GM23248 (cell line): ENCODE data around the gene CYP2C9. TPM values are rescaled to one million over a fixed set of nuclear protein-coding genes. Genes with fewer than 3 reads are reported as not detected.
"Not testable (repeated sequence)": the region's sequence is repeated elsewhere in the genome, so short reads cannot be mapped to it uniquely, and the experiment has no call there.

Source experiments
- DNase-seq: peaks from one replicate; pipeline ENCODE4 v3.0.0-alpha.2; 2015
- H2AFZ ChIP-seq: fragments of 200-600 bp; sonication (generic); 2 replicates; pipeline ENCODE4 v1.6.1; 2016; ENCODE audit warnings: antibody characterized with exemption
- H3F3A ChIP-seq: fragments of 200-600 bp; sonication (generic); 2 replicates; pipeline ENCODE4 v1.6.1; 2016; ENCODE audit warnings: mild to moderate bottlenecking, antibody characterized with exemption, mixed run types; ENCODE audit not compliant: insufficient read depth
- H3K27ac ChIP-seq: fragments of 200-600 bp; sonication (generic); 2 replicates; pipeline ENCODE4 v1.5.1; 2016; ENCODE audit warnings: mild to moderate bottlenecking
- H3K27me3 ChIP-seq: fragments of 200-600 bp; sonication (generic); replicated peaks from 2 replicates; pipeline ENCODE4 v1.6.1; 2016; ENCODE audit warnings: mild to moderate bottlenecking; ENCODE audit not compliant: insufficient read depth
- H3K36me3 ChIP-seq: fragments of 200-600 bp; sonication (generic); 2 replicates; pipeline ENCODE4 v1.6.1; 2016; ENCODE audit warnings: low read depth, mild to moderate bottlenecking
- H3K4me1 ChIP-seq: fragments of 200-600 bp; sonication (generic); 2 replicates; pipeline ENCODE4 v1.6.1; 2016; ENCODE audit warnings: mild to moderate bottlenecking; ENCODE audit not compliant: insufficient read depth
- H3K4me2 ChIP-seq: fragments of 200-600 bp; sonication (generic); one replicate; pipeline ENCODE4 v1.6.1; 2016; ENCODE audit warnings: mild to moderate bottlenecking; ENCODE audit not compliant: unreplicated experiment
- H3K4me3 ChIP-seq: fragments of 200-600 bp; sonication (generic); 2 replicates; pipeline ENCODE4 v1.5.1; 2016; ENCODE audit warnings: mild to moderate bottlenecking
- H3K79me2 ChIP-seq: fragments of 200-600 bp; sonication (generic); 2 replicates; pipeline ENCODE4 v1.6.1; 2016; ENCODE audit warnings: mild to moderate bottlenecking; ENCODE audit not compliant: insufficient read depth
- H3K9ac ChIP-seq: fragments of 200-600 bp; sonication (generic); 2 replicates; pipeline ENCODE4 v1.6.1; 2016; ENCODE audit warnings: mild to moderate bottlenecking
- H3K9me2 ChIP-seq: fragments of 200-600 bp; sonication (generic); 2 replicates; pipeline ENCODE4 v1.6.1; 2016; ENCODE audit warnings: mixed run types, mild to moderate bottlenecking, moderate library complexity; ENCODE audit not compliant: insufficient read depth
- H3K9me3 ChIP-seq: fragments of 200-600 bp; sonication (generic); one replicate; pipeline ENCODE4 v1.6.1; 2017; ENCODE audit warnings: low read depth
- H4K20me1 ChIP-seq: fragments of 200-600 bp; sonication (generic); 2 replicates; pipeline ENCODE4 v1.6.0; 2016; ENCODE audit not compliant: insufficient read depth
- EZH2 ChIP-seq: fragments of 200-600 bp; sonication (generic); IDR thresholded peaks from 2 replicates; pipeline ENCODE4 v1.6.1; 2018; ENCODE audit warnings: antibody characterized with exemption, mild to moderate bottlenecking; ENCODE audit not compliant: insufficient read depth, poor library complexity, severe bottlenecking
- EZH2phosphoT487 ChIP-seq: fragments of 200-600 bp; sonication (generic); IDR thresholded peaks from 2 replicates; pipeline ENCODE4 v1.6.1; 2018; ENCODE audit warnings: antibody characterized with exemption, moderate library complexity, mild to moderate bottlenecking, low read depth; ENCODE audit not compliant: insufficient read depth
- WGBS, 2 experiments: methylation state at CpG; one replicate each; pipeline ENCODE4 v1.1.6; 2015 to 2017; ENCODE audit warnings: low lambda C conversion rate in 2 of 2, low coverage in 1 of 2; ENCODE audit errors: missing lambda C conversion rate in 2 of 2; 5-methylcytosine and 5-hydroxymethylcytosine counted together
- in situ Hi-C: fragments of 300-500 bp; cut with MboI; formaldehyde crosslinking; loops from 2 replicates; pipeline ENCODE4 v1.15.0; 2020
- polyA plus RNA-seq: library from polyadenylated mRNA; unstranded; fragments of >200 nt; fragmentation: Nextera tagmentation; extraction: Ambion mirVana; gene quantifications from 2 replicates; pipeline ENCODE4 v1.2.1, GENCODE V29; 2016
- total RNA-seq: library from RNA; depleted of rRNA; stranded (reverse); fragments of >200 nt; shearing (Covaris generic); gene quantifications from 2 replicates; pipeline ENCODE4 v1.2.3, GENCODE V29; 2014

Gene CYP2C9
- total and polyA plus RNA-seq, 2 experiments from 2014 or later = not detected

- Histone ChIP-seq H3K36me3 (no peaks in the 10 kb centered on the region), H2AFZ (no peak overlapping the region), H3K27ac (no peak overlapping the region), H3F3A (no peaks in the 10 kb centered on the region), H3K9ac (no peak overlapping the region), H3K4me2 (no peak overlapping the region), H3K9me3 (no peaks in the 10 kb centered on the region), H4K20me1 (no peaks in the 10 kb centered on the region), H3K4me1 (no peaks in the 10 kb centered on the region), H3K4me3 (no peak overlapping the region), H3K79me2 (no peaks in the 10 kb centered on the region), H3K27me3 (no peaks in the 10 kb centered on the region), H3K9me2 (no peaks in the 10 kb centered on the region)
- TF ChIP-seq EZH2 (no peak), EZH2phosphoT487 (no peak)
- DNase-seq = peak; percentile 0
- in situ Hi-C loops = no loop called here
- WGBS, 2 experiments = 0 to 4% methylated on average over 1 of the region's 1 CpG
Observed at GRCh38 chr10:94902570-94902969, 35.9 kb upstream of the CYP2C9 start.

GRCh38 chr10:94904506-94905148 is 33.8 kb upstream of the CYP2C9 start:
- H3F3A ChIP-seq, H3K4me3 ChIP-seq, H3K79me2 ChIP-seq, H3K4me2 ChIP-seq, H3K9me2 ChIP-seq, H3K4me1 ChIP-seq, DNase-seq, H3K27me3 ChIP-seq, H3K27ac ChIP-seq, H2AFZ ChIP-seq, H3K9me3 ChIP-seq, H4K20me1 ChIP-seq, in situ Hi-C loops, H3K36me3 ChIP-seq, H3K9ac ChIP-seq: not testable (repeated sequence)
- WGBS, 2 experiments = 50 to 52% methylated on average over 1 of the region's 1 CpG

GRCh38 chr10:94916423-94916822 is 22.0 kb upstream of the CYP2C9 start:
- Histone ChIP-seq H3K27me3 (no peaks in the 10 kb centered on the region; the same call in 1 of the 2 replicates), H3K9ac (no peak overlapping the region), H2AFZ (no peak overlapping the region), H3K9me2 (no peaks in the 10 kb centered on the region), H3K79me2 (no peaks in the 10 kb centered on the region), H3K27ac (no peak overlapping the region), H3K4me3 (no peak overlapping the region), H3K9me3 (peaks cover 3% of the 10 kb centered on the region), H3K36me3 (no peaks in the 10 kb centered on the region), H3K4me2 (no peak overlapping the region), H4K20me1 (no peaks in the 10 kb centered on the region), H3K4me1 (no peaks in the 10 kb centered on the region), H3F3A (no peaks in the 10 kb centered on the region)
- in situ Hi-C loops = no loop called here
- DNase-seq = no peak
- TF ChIP-seq EZH2phosphoT487 (no peak), EZH2 (no peak)

GRCh38 chr10:94936721-94937120 is 1.7 kb upstream of the CYP2C9 start:
- H3K36me3 ChIP-seq = no peaks in the 10 kb centered on the region
- H3K27ac ChIP-seq = no peak overlapping the region
- no peak overlapping the region for H3K4me2 ChIP-seq
- 7 to 9% methylated on average over 2 of the region's 2 CpGs for WGBS, 2 experiments
- no peak for TF ChIP-seq EZH2phosphoT487
- no peaks in the 10 kb centered on the region for H3F3A ChIP-seq
- H3K27me3 ChIP-seq = no peaks in the 10 kb centered on the region
- no peaks in the 10 kb centered on the region for H4K20me1 ChIP-seq
- H2AFZ ChIP-seq = no peak overlapping the region
- H3K9ac ChIP-seq = no peak overlapping the region
- no peaks in the 10 kb centered on the region for H3K79me2 ChIP-seq
- no peak overlapping the region for H3K4me3 ChIP-seq
- DNase-seq = no peak
- in situ Hi-C loops = no loop called here
- no peaks in the 10 kb centered on the region for H3K9me2 ChIP-seq
- H3K4me1 ChIP-seq = no peaks in the 10 kb centered on the region
- H3K9me3 ChIP-seq = no peaks in the 10 kb centered on the region

GRCh38 chr10:94943432-94944103 is 5.1 kb downstream of the CYP2C9 start:
- in situ Hi-C loops = not testable (repeated sequence)
- 44 to 54% methylated on average over 5 of the region's 5 CpGs for WGBS, 2 experiments

GRCh38 chr10:94946181-94946580 is 7.7 kb downstream of the CYP2C9 start:
- H3K79me2 ChIP-seq, H2AFZ ChIP-seq, H3K9ac ChIP-seq, H3K4me2 ChIP-seq, H3K27me3 ChIP-seq, H3K27ac ChIP-seq, H3K36me3 ChIP-seq, DNase-seq, H4K20me1 ChIP-seq, H3K9me2 ChIP-seq, H3K9me3 ChIP-seq, H3K4me1 ChIP-seq, H3F3A ChIP-seq, H3K4me3 ChIP-seq, in situ Hi-C loops: not testable (repeated sequence)
- WGBS, 2 experiments = 28 to 30% methylated on average over 4 of the region's 4 CpGs

More at GRCh38 chr10:94943432-94944103, 5.1 kb downstream of the CYP2C9 start:
- H3K9me2 ChIP-seq, H3K79me2 ChIP-seq, H3F3A ChIP-seq, H3K4me3 ChIP-seq, H3K9me3 ChIP-seq, H4K20me1 ChIP-seq, H3K27me3 ChIP-seq, H3K9ac ChIP-seq, H3K36me3 ChIP-seq, DNase-seq, H3K27ac ChIP-seq, H3K4me2 ChIP-seq, H3K4me1 ChIP-seq, H2AFZ ChIP-seq: not testable (repeated sequence)
